ENCODE results near the gene CLBA1.
"Not testable (repeated sequence)": the region's sequence is repeated elsewhere in the genome, so short reads cannot be mapped to it uniquely, and the experiment has no call there.

The CLBA1 gene

DNA sequence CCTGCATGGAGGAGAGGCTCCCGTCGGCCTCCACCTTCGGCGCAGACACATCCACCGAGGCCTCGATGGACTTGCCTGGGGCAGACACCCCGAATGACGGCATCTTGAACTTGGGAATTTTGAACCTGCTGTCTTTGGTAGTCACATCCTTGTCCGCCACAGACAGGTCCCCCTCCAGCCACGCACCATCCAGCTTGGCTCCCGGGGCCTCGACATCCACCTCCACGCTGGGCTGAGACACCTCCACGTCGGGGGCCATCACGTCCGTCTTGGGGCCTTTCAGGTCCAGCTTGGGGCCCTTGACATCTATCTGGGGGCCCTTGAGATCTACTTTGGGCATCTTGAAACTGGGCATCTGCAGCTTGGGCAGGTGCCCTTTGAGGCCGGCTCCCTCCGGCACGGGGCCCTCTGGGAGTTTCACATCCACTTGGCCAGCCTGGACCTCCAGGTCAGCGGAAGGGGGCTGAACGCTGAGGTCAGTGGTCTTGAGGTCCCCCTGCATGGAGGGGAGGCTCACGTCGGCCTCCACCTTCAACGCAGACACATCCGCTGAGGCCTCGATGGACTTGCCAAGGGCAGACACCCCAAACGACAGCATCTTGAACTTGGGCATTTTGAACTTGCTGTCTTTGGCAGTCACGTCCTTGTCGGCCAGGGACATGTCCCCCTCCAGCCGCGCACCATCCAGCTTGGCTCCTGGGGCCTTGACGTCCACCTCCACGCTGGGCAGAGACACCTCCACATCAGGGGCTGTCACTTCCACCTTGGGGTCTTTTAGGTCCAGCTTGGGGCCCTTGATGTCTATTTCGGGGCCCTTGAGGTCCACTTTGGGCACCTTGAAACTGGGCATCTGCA lies 37.5 kb upstream of the CLBA1 start:
- DNase-seq (ENCODE audit: low read depth) = not testable (repeated sequence)

DNA sequence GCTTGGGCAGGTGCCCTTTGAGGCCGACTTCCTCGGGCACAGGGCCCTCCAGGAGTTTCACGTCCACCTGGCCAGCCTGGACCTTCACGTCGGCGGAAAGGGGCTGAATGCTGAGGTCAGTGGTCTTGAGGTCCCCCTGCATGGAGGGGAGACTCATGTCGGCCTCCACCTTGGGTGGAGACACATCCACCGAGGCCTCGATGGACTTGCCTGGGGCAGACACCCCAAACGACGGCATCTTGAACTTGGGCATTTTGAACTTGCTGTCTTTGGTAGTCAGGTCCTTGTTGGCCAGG lies 36.9 kb upstream of the CLBA1 start:
- DNase-seq (ENCODE audit: low read depth) = no peak

DNA sequence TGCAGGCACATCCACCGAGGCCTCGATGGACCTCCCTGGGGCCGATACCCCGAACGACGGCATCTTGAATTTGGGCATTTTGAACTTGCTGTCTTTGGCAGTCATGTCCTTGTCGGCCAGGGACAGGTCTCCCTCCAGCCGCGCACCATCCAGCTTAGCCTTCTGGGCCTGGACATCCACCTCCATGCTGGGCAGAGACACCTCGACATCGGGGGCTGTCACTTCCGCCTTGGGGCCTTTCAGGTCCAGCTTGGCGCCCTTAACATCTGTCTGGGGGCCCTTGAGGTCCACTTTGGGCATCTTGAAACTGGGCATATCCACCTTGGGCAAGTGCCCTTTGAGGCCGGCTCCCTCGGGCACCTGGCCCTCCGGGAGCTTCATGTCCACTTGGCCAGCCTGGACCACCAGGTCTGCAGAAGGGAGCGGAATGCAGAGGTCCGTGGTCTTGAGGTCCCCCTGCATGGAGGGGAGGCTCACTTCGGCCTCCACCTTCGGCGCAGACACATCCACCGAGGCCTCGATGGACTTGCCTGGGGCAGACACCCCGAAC lies 36.1 kb upstream of the CLBA1 start:
- DNase-seq (ENCODE audit: low read depth) = not testable (repeated sequence)

DNA sequence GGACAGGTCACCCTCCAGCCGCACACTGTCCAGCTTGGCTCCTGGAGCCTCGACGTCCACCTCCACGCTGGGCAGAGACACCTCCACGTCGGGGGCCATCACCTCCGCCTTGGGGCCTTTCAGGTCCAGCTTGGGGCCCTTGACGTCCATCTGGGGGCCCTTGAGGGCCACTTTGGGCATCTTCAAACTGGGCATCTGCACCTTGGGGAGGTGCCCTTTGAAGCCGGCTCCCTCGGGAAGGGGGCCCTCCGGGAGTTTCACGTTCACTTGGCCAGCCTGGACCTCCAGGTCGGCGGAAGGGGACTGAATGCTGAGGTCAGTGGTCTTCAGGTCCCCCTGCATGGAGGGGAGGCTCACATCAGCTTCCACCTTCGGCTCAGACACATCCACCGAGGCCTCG lies 35.6 kb upstream of the CLBA1 start:
- no peak for DNase-seq (ENCODE audit: low read depth)

DNA sequence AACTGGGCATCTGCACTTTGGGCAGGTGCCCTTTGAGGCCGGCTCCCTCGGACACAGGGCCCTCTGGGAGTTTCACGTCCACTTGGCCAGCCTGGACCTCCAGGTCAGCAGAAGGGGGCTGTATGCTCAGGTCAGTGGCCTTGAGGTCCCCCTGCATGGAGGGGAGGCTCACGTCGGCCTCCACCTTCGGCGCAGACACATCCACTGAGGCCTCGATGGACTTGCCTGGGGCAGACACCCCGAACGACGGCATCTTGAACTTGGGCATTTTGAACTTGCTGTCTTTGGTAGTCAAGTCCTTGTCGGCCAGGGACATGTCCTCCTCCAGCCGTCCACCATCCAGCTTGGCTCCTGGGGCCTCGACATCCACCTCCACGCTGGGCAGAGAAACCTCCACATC lies 34.9 kb upstream of the CLBA1 start:
- DNase-seq (ENCODE audit: low read depth) = not testable (repeated sequence)

DNA sequence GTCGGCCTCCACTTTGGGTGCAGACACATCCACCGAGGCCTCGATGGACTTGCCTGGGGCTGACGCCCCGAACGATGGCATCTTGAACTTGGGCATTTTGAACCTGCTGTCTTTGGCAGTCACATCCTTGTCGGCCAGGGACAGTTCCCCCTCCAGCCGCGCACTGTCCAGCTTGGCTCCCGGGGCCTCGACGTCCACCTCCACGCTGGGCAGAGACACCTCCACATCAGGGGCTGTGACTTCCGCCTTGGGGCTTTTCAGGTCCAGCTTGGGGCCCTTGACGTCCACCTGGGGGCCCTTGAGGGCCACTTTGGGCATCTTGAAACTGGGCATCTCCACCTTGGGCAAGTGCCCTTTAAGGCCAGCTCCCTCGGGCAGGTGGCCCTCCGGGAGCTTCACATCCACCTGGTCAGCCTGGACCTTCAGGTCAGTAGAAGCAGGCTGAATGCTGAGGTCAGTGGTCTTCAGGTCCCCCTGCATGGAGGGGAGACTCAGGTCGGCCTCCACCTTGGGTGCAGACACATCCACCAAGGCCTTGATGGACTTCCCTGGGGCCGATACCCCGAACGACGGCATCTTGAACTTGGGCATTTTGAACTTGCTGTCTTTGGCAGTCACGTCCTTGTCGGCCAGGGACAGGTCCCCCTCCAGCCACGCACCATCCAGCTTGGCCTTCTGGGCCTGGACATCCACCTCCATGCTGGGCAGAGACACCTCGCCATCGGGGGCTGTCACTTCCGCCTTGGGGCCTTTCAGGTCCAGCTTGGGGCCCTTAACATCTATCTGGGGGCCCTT lies 33.5 kb upstream of the CLBA1 start:
- DNase-seq (ENCODE audit: low read depth) = not testable (repeated sequence)

DNA sequence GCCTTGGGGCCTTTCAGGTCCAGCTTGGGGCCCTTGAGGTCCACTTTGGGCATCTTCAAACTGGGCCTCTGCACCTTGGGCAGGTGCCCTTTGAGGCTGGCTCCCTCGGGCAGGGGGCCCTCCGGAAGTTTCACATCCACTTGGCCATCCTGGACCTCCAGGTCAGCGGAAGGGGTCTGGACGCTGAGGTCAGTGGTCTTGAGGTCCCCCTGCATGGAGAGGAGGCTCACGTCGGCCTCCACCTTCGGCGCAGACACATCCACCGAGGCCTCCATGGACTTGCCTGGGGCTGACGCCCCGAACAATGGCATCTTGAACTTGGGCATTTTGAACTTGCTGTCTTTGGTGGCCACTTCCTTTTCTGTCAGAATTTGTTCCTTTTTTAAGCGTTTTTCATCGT lies 32.5 kb upstream of the CLBA1 start:
- no peak for DNase-seq (ENCODE audit: low read depth)

DNA sequence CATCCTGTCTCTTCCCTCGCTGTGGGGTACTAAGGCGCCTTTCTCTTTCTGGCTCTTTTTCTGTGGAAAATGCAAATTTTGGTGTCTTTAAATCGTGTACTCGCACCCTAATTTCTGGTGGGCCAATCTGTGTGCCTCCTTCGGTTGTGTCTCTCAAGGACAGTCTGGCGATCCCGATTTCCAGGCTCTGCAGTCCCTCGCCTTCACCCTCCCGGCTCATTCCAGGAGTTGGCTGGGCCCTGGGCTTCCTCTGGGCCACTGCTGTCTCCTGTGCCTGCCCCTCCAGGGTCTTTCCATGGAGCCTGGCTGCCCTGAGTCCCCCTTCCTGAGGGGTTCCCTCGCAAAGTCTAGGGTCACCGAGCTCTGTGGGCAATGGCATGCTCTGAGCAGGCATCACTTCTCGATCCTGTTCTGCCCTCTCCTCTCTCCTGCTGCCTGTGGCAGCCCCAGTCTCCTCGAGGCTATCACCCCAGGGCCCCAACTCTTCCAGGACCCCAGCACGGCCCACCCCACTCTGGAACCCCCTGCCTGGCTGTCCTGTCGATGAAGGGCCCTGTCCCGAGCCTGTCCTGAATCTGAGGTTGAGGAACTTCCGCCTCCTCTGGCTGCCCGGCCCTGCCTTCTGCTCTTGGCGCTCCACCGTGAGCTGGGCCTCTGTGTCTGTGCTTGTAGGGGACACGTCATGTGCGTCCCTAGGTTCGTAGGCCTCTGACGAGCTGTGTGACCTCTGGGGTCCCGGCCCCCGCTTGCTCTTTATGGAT lies 31.5 kb upstream of the CLBA1 start:
- DNase-seq (ENCODE audit: low read depth) = no peak

DNA sequence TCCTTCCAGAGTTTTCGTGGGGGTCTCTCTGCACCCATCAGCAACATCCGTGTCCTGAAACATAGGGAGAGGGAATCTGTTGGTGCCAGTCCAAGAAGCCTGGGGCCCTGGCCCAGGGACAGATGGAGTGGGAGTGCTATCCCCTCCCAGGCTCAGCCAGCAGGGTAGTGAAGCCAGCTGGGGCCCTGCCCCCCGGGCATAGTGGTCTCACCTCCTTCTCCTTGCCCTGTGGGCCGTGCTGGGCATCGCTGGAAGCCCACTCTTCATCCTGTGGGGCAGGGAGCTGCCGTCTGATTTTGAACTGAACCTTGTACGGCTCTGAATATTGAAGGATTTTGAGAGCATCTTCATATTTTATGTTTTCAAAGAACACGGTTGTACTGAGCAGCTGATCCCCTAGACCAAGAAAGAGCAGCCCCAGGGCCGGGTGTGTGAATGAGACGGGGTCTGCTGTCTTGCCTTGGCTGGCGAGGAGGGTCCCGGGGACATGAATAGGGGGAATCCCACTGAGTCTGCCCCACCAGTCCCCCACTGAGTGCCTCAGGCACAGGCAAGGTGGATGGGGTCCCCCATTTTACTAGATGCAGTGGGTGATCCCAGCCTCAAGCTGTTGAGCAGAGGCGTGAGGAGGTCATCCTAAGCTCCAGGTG lies 30.7 kb upstream of the CLBA1 start:
- DNase-seq (ENCODE audit: low read depth) = no peak

DNA sequence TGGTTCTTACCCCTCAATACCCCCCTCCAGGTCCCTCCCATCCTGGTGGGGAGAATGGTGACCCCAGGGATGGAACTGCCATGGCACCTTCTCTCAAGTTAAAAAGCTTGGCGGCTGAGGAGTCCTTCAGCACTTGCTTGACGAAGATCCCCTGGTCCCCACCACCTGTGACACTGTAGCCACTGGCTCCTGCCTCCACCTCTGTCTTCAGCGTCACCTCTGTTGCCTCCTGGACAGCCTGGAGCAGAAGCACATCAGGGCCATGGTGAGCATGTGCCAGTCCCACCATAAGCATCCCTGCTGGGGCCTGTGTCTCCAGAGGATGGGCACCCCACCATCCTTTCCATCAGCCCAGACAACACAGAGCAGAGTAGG lies 30.2 kb upstream of the CLBA1 start:
- DNase-seq (ENCODE audit: low read depth) = no peak

DNA sequence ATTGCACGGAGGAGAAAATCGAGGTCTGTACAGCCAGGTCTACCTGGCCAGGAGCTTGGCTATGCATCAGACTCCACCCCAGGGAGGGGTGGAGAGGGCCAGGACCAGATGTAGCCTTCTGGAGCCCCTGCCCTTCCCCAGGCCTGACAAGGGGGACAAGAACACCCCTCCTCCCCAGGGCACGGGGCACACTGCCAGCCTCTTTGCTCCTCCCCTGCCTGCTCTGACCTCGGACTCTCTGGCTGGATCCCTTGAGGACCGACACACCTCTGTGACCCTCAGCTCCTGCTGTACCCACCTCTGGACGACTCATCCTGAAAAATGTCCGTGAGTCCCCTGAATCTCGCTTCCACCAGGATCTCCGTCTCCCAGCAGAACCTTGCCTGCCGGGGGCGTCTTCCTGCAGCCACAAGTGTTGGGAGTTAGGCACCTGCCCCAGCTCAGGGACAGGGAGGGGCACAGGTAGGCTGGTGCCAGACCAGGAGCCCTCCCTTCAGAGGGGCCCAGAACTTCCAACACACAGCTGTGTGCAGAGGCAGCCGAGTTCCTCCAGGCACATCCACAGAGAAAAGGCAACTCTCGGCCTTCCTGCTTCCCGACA lies 29.2 kb upstream of the CLBA1 start:
- no peak for DNase-seq (ENCODE audit: low read depth)

DNA sequence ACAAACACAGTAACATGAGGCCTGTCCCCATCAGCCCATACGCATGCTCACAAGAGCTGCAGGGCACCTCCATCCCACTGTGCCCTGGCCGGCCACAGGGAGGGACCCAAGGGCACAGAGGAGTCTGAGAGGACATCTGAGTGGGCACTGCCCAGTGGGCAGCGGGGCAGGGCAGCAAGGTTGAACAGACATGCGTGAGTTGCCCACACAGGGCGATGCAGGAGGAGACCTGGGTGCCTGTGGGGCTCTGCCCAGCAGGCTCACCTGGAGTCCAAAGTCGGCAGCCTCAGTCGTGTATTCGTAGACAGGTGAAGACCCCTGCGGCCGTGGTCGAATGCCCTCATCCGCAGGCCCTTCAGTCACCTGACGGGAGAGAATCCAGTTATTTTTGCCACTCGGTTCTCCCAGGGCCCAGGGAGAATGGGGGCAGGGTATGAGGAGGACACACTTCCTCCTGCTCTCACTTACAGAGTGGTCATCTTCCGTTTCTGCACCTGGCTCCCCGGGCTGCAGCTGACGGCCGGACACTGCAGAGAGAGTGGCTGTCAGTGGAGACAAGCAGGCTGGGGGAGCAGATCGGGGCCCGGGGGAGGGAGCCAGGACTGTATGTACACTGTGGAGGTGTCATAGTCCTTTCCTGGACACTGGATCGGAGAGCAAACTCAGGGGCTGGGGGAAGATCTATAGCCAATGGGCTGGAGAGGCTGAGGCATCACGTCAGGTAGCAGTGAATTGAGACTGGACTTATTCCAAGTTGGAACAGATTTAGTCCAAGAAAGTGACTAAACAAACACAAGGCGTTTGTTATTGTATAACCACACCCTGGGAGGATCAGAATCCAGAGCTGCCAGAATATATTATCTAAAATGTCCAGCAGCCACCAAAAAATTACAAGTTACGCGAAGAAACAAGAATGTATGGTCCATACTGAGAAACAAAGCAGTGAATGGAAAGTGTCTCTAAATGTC lies 28.2 kb upstream of the CLBA1 start:
- DNase-seq (ENCODE audit: low read depth) = no peak

DNA sequence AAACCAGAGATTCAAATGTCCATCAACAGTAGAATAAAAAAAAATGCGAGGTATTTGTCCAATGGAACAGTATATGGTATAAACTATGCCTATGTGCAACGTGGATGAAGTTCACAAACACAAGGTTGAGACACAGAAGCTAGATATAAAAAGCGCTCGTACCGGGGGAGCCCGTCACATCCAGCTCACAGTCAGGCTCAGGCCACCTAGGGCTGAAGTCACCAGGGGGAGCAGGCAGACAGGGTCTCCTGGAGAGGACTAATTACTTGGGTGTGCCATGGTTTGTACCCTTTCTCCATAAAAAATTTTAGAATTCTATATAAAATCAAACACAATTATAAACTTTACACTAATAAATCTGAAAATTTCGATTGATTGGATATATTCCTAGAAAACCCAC lies 21.0 kb upstream of the CLBA1 start:
- no peak for DNase-seq (ENCODE audit: low read depth)

DNA sequence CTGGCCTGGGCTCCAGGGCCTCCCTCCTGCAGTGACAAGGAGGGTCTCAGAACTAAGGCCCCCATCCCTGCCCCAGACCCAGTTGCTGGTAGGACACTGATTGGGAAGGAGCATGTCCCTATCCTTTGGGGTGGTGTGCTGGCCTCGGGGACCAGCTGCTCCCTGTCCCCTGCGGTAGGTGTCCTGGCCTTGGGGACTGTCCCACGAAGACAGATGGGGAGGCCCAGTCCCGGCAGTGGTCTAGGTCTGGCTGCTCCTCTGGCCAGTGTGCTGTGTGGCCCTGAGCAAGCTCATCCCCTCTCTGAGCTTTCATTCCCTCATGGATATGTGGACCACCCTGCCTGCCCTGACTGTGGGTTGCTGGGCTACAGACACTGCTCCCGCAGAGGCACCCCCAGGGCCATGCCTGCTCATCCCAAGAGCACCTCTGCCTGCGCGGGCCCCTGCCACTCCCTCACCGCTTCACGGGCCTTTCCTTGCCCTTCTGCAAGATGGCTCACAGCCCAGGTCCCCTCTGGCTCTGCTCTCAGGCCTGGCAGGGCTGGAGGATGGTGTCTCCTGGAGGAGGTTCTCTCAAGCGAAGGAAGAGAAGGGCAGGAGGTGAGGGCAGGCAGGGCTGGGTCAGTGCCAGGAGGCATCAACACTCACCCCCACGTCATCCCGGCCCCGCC lies 19.9 kb upstream of the CLBA1 start:
- DNase-seq (ENCODE audit: low read depth) = no peak

DNA sequence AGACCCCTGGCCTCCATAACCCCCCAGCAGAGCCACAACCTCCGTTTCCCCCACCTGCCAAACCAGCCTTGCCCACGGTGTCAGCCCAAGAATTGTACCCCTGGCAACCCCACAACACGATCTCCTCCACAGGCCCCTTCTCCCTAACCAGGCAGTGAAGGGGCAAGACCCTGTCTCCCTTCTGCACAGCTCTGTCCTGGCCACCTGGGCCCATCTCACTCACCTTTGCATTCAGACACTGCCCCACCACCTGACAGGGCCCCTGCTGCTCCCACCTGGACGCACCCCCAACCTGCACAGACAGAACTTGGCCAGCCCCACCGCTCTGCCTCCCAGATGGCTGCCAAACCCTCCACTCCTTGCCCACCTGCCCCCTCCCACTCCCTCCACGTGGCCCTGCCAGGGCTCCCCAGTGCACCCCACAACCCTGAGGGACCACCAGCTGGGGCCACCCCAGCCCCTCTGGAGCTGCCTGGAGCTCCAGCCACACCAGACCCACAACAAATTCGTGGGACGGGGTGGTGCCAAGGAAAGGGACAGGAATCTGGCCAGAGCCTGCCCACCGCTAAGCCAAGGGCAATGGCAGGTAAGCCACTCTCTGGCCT lies 19.2 kb upstream of the CLBA1 start:
- no peak for DNase-seq (ENCODE audit: low read depth)

DNA sequence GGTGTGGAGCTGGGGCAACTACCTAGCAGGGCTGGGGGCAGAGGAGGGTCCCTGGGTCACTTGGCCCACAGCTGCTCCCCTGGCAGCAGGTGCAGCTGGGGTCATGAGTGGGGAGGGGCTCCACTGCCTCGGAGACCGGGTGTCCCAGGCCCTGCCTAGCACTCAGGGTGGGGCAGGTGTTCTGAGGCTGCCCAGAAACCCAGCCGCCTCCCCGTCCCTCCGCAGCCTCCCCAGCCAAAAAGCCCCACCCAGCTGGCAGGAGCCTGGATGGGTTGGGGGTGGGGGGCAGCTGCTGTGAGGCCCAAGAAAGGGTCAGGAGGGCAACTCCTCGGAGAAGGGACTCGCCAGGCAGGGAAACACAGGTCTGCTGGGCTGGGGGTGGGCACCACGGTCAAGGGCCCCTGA lies 18.6 kb upstream of the CLBA1 start:
- DNase-seq (ENCODE audit: low read depth) = no peak

DNA sequence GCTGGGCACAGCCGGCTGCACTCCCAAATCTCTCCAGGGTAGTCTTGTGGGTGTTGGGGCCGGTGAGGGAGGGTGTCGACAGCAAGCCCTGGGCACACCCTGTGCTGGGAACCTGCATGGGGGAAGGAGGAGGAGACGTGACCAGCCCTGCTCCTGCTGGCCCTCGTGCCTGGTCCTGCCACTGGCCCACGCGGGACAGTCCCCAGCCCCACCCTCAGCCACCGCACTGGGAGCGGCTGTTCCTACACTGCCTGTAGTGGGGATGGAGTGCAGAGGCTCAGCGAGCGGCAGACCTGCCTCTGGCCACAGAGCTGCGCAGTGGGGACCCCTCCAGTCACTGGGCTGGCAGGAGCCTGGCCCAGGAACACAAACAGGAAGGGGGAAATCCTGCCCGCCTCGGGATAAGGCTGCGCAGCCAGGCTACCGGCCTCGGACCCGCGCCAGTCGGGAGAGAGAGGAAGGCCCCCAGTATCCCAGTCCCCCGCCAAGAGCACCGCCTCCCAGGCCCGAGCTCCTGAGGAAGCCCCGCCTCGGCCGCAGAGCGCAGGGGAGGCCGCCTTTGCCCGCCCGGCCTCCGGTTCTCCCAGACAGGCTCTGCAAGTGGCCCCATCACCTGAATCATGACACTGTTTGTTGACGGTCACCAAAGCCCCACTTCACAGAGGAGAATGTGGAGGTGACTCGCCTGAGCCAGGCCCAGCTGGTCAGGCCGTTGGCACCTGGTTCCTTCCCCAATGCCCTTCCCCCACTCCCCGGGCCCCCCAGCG lies 18.0 kb upstream of the CLBA1 start:
- no peak for DNase-seq (ENCODE audit: low read depth)

DNA sequence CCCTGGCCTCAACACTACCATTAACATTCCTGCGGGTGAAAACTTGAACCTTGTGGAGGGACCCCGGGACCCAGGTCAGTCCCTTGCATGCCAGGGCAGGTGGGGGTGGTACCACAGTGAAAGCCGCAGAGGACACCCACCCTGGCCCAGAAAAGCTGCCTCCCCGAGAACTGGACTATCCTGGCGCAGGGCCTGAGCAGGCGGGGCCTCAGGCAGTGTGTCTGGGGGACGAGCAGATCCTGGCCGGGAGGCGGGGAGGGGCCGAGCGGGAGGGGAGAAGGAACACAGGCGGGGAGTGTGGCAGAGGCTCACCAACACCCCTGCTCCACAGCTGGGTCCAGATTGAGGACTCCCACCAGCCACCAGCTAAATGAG lies 17.4 kb upstream of the CLBA1 start:
- DNase-seq (ENCODE audit: low read depth) = peak; percentile 28

All from fibroblast of the conjunctiva (primary cell).